ENCODE results near the gene CYB5B. TPM values are rescaled to one million over a fixed set of nuclear protein-coding genes. Genes with fewer than 3 reads are reported as not detected.
A peak's percentile ranks its signal among the peaks of the same experiment; 100 is the strongest.

Gene CYB5B
- total RNA-seq, 1 experiment from 2014 or later: 355 TPM

DNA sequence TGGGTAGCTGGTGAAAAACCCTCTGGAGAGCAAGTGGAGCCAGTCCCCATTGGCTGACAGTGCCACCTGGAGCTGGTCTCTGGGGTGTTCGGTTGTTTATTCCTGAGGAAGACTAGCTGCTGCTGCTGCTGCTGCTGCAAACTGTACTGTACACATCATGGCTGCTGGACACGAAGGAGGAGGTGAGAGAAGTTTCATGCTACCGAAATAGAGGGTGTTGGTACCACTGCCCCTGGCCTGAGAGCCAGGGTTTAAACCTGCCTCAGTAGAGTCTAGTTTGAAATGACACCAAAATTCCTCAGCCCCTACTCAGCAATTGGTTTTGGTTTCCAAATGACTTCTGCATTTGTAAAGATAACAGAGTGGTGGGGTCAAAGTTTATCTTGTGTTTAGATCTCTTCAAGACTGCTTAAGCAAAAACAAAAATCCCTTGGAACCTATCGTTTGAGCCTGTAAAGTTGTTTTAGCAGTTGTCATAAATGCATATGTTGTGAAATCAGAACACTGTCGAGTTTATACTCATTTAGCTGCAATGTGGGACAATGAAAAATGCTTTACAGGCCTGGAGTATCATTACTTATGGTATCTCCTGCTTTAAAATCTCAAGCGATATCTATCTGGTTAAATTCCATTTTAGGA, 40.8 kb downstream of the CYB5B start:
- no peak overlapping the region for H3K4me3 ChIP-seq (ENCODE audit: low read depth, low read length)
- Mint-ChIP-seq H3K4me3 (ENCODE audit: unreplicated experiment) (peak overlapping the region; percentile 57), H3K9me3 (ENCODE audit: unreplicated experiment) (no peaks in the 10 kb centered on the region), H3K27me3 (ENCODE audit: insufficient read depth, unreplicated experiment) (no peaks in the 10 kb centered on the region), H3K4me1 (ENCODE audit: low read depth, unreplicated experiment) (peaks cover 51% of the 10 kb centered on the region), H3K36me3 (ENCODE audit: insufficient read depth, unreplicated experiment) (peaks cover 82% of the 10 kb centered on the region), H3K27ac (ENCODE audit: unreplicated experiment) (peak overlapping the region; percentile 76)
- peak in 1 of 2 experiments; percentile 31 for TF ChIP-seq CTCF (IDR thresholded peaks at IDR 0.05; ENCODE audit: insufficient read depth in 1 of 2, low read depth in 1 of 2, low read length in 1 of 2, severe bottlenecking in 1 of 2, unreplicated experiment in 1 of 2)
- peaks cover 4% of the 10 kb centered on the region for H3K36me3 ChIP-seq (ENCODE audit: control insufficient read depth, insufficient read depth, low read length)
- H3K27me3 ChIP-seq (replicated peaks; ENCODE audit: control insufficient read depth, insufficient read depth, low read length): no peaks in the 10 kb centered on the region
- H3K9me3 ChIP-seq: no peaks in the 10 kb centered on the region
- ChIA-PET CTCF (interaction anchor here (1.5 to 2.0 kb wide), 3 partner anchors 61 to 69 kb away, joined by 5 to 15 read pairs (median 13); no protein-coding TSS in a partner anchor), POLR2A (interaction anchor here (0.5 to 0.6 kb wide), 2 partner anchors 67 to 132 kb away, joined by 3 to 4 read pairs; no protein-coding TSS in a partner anchor)
- DNase-seq: peak; percentile 60 to 71
- peaks cover 50% of the 10 kb centered on the region for H3K4me1 ChIP-seq
- intact Hi-C loops (cut with micrococcal nuclease; ENCODE audit: unreplicated experiment): loop anchor here (1.0 to 2.0 kb wide), 6 partner anchors 20 to 102 kb away; partner anchors contain the start of gene CYB5B
- BruUV-seq (replicated peaks): no TSS peak

GRCh38 chr16:69465881-69466280, 41.5 kb downstream of the CYB5B start:
- Mint-ChIP-seq H3K4me3 (ENCODE audit: unreplicated experiment) (no peak overlapping the region), H3K27ac (ENCODE audit: unreplicated experiment) (peak overlapping the region; percentile 76), H3K27me3 (ENCODE audit: insufficient read depth, unreplicated experiment) (no peaks in the 10 kb centered on the region), H3K9me3 (ENCODE audit: unreplicated experiment) (no peaks in the 10 kb centered on the region), H3K36me3 (ENCODE audit: insufficient read depth, unreplicated experiment) (peaks cover 78% of the 10 kb centered on the region), H3K4me1 (ENCODE audit: low read depth, unreplicated experiment) (peaks cover 48% of the 10 kb centered on the region)
- no peak overlapping the region for H3K4me3 ChIP-seq (ENCODE audit: low read depth, low read length)
- intact Hi-C loops (cut with micrococcal nuclease; ENCODE audit: unreplicated experiment): loop anchor here (1.0 to 2.0 kb wide), 6 partner anchors 21 to 101 kb away; partner anchors contain the start of gene CYB5B
- H3K9me3 ChIP-seq: no peaks in the 10 kb centered on the region
- H3K4me1 ChIP-seq: peaks cover 50% of the 10 kb centered on the region
- H3K27me3 ChIP-seq (replicated peaks; ENCODE audit: control insufficient read depth, insufficient read depth, low read length): no peaks in the 10 kb centered on the region
- POLR2A ChIA-PET: no interaction called here
- CTCF ChIA-PET: interaction anchor here (1.5 to 2.0 kb wide), 3 partner anchors 62 to 69 kb away, joined by 5 to 15 read pairs (median 13); no protein-coding TSS in a partner anchor
- DNase-seq: no peak
- peaks cover 4% of the 10 kb centered on the region for H3K36me3 ChIP-seq (ENCODE audit: control insufficient read depth, insufficient read depth, low read length)
- TF ChIP-seq CTCF (IDR thresholded peaks at IDR 0.05; ENCODE audit: insufficient read depth in 1 of 2, low read depth in 1 of 2, low read length in 1 of 2, severe bottlenecking in 1 of 2, unreplicated experiment in 1 of 2): no peak
- BruUV-seq (replicated peaks): no TSS peak

DNA sequence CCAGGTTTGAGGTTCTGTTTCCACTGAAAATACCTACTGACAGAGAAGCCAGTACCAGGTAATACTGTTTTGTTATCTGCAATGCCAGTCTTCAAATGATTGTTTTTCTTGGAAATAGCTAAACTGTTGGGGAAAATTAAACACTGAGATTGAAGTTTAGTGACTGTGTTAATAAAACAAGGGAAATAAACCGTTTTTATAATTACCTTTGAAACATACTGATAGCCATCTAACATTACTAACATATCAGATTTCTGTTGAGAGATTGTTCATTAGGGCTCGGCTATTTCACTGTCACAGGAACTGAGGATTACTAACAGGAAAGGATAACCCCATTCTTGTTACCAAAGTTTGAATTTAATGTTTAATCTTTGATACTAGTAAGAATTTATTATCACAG, 42.1 kb downstream of the CYB5B start:
- no peaks in the 10 kb centered on the region for H3K9me3 ChIP-seq
- ChIA-PET POLR2A (no interaction called here), CTCF (no interaction called here)
- Mint-ChIP-seq H3K27me3 (ENCODE audit: insufficient read depth, unreplicated experiment) (no peaks in the 10 kb centered on the region), H3K9me3 (ENCODE audit: unreplicated experiment) (no peaks in the 10 kb centered on the region), H3K27ac (ENCODE audit: unreplicated experiment) (peak overlapping the region; percentile 76), H3K4me1 (ENCODE audit: low read depth, unreplicated experiment) (peaks cover 45% of the 10 kb centered on the region), H3K4me3 (ENCODE audit: unreplicated experiment) (no peak overlapping the region), H3K36me3 (ENCODE audit: insufficient read depth, unreplicated experiment) (peaks cover 76% of the 10 kb centered on the region)
- no peak for TF ChIP-seq CTCF (IDR thresholded peaks at IDR 0.05; ENCODE audit: insufficient read depth in 1 of 2, low read depth in 1 of 2, low read length in 1 of 2, severe bottlenecking in 1 of 2, unreplicated experiment in 1 of 2)
- H3K4me1 ChIP-seq: peaks cover 50% of the 10 kb centered on the region
- no TSS peak for BruUV-seq (replicated peaks)
- H3K36me3 ChIP-seq (ENCODE audit: control insufficient read depth, insufficient read depth, low read length): peaks cover 4% of the 10 kb centered on the region
- intact Hi-C loops (cut with micrococcal nuclease; ENCODE audit: unreplicated experiment): no loop called here
- no peaks in the 10 kb centered on the region for H3K27me3 ChIP-seq (replicated peaks; ENCODE audit: control insufficient read depth, insufficient read depth, low read length)
- no peak overlapping the region for H3K4me3 ChIP-seq (ENCODE audit: low read depth, low read length)
- DNase-seq: no peak
